Stimulated activated effector memory CD8-positive, alpha-beta T cell treated with anti-CD3 and anti-CD28 coated beads, Interleukin-12 subunit alpha, Interleukin-12 subunit beta, amount 100 ng/mL, for 72 hours (primary cell): Measurements from ENCODE around the gene RET.
A peak's percentile ranks its signal among the peaks of the same experiment; 100 is the strongest.

Source experiments
- ATAC-seq: fragments of 150-1000 bp; cut with Tn5 transposase; 2 replicates; pipeline ENCODE4 v1.10.0; 2021
- DNase-seq, 2 donors: peaks; one replicate each; pipeline ENCODE4 v3.0.0; 2021 to 2022; ENCODE audit warnings: low spot score in 2 of 2
- H3K27ac Mint-ChIP-seq: one replicate; pipeline ENCODE4 v1.8.0; 2022; ENCODE audit warnings: mild to moderate bottlenecking, mixed read lengths
- H3K36me3 Mint-ChIP-seq: one replicate; pipeline ENCODE4 v1.8.0; 2022; ENCODE audit warnings: mild to moderate bottlenecking, mixed read lengths
- H3K4me1 Mint-ChIP-seq: one replicate; pipeline ENCODE4 v1.8.0; 2022; ENCODE audit warnings: mixed read lengths
- H3K4me3 Mint-ChIP-seq: one replicate; pipeline ENCODE4 v1.8.0; 2022; ENCODE audit warnings: mild to moderate bottlenecking, mixed read lengths
- H3K9me3 Mint-ChIP-seq: one replicate; pipeline ENCODE4 v1.8.0; 2022; ENCODE audit warnings: mixed read lengths

Gene RET

GRCh38 chr10:43155221-43155620 is 78.4 kb downstream of the RET start:
- DNase-seq (no peak), ATAC-seq (no peak)
- Mint-ChIP-seq H3K4me3 (no peak overlapping the region), H3K36me3 (peaks cover 33% of the 10 kb centered on the region), H3K9me3 (no peaks in the 10 kb centered on the region), H3K4me1 (peaks cover 47% of the 10 kb centered on the region), H3K27ac (no peak overlapping the region)

DNA sequence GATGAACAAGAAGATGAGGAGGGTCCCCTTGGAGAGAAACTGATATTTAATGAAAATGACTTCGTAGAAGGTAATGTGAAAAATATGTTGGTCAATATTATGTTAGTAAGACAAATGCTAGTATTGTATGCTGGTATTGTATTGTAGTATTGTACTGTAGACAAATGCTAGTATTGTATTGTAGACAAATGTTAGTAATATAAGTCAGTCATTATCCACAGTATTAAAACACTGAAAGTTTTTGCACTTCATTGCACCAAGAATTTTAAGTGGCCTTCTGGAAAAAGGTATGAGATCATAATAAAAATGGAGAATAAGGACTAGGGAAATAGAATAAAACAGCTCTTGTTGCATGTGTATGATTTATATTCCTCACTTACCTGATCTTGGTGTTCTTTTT is 78.9 kb downstream of the RET start:
- ATAC-seq: no peak
- Mint-ChIP-seq H3K36me3 (peaks cover 34% of the 10 kb centered on the region), H3K4me1 (peaks cover 45% of the 10 kb centered on the region), H3K4me3 (no peak overlapping the region), H3K9me3 (no peaks in the 10 kb centered on the region), H3K27ac (no peak overlapping the region)
- DNase-seq: no peak

DNA sequence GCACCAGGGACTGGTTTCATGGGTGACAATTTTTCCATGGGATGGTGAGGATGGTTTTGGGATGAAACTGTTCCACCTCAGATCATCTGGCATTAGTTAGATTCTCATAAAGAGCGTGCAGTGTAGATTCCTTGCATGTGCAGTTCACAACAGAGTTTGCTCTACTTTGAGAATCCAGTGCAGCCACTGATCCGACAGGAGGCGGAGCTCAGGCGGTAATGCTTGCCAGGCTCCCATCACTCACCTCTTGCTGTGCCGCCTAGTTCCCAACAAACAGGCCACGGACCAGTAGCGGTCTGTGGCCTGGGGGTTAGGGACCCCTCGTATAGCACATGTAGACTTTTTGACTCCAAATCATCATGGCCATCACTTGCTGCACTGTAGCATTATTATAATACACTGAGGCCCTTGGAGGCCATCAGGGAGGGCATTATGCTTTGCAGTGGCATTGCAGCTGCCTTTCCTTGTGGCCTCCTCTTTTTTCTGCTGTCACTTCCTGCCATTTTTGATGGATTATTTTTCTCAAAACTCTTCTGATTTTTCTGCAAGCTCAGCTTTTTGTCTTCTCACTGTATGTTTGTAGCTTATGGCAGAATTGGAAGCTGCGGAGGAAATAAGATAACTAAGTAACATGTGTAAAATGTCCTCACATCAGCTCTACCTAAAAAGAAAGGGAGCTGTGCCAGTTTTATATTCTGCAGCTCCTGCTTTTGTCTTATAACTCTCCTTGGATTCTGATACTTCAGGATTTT is 79.9 kb downstream of the RET start:
- H3K4me1 Mint-ChIP-seq: peaks cover 45% of the 10 kb centered on the region
- H3K4me3 Mint-ChIP-seq: no peak overlapping the region
- peaks cover 44% of the 10 kb centered on the region for H3K36me3 Mint-ChIP-seq
- DNase-seq: no peak
- peak overlapping the region; percentile 16 for H3K27ac Mint-ChIP-seq
- H3K9me3 Mint-ChIP-seq: no peaks in the 10 kb centered on the region
- no peak for ATAC-seq

GRCh38 chr10:43158636-43159035 is 81.8 kb downstream of the RET start:
- H3K27ac Mint-ChIP-seq: no peak overlapping the region
- peaks cover 62% of the 10 kb centered on the region for H3K36me3 Mint-ChIP-seq
- DNase-seq (no peak), ATAC-seq (no peak)
- H3K4me1 Mint-ChIP-seq: peaks cover 58% of the 10 kb centered on the region
- H3K9me3 Mint-ChIP-seq: no peaks in the 10 kb centered on the region
- no peak overlapping the region for H3K4me3 Mint-ChIP-seq

- Mint-ChIP-seq H3K36me3 (peaks cover 79% of the 10 kb centered on the region), H3K4me3 (peak overlapping the region; percentile 18), H3K4me1 (peaks cover 54% of the 10 kb centered on the region), H3K9me3 (no peaks in the 10 kb centered on the region), H3K27ac (peak overlapping the region; percentile 93)
- no peak for DNase-seq
- ATAC-seq: peak; percentile 89
Observed at GRCh38 chr10:43160046-43160920, 83.4 kb downstream of the RET start.

DNA sequence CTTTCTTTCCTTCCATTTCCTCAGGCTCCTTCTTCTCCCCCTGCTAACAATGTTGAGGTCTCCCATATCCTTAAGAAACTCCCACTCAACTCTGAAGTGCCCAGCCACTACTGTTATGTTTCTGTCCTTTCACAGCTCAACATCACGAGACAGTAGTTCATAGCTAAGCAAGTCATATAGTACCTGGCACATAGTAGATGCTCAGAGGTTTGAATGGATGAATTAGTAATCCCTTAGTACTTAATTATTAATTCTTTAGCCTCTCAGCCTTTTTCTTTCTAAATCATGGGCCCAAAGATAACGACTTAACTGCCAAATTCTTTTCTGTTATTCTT is 84.0 kb downstream of the RET start:
- peaks cover 84% of the 10 kb centered on the region for H3K36me3 Mint-ChIP-seq
- ATAC-seq (peak; percentile 92), DNase-seq (no peak)
- peak overlapping the region; percentile 18 for H3K4me3 Mint-ChIP-seq
- no peaks in the 10 kb centered on the region for H3K9me3 Mint-ChIP-seq
- peaks cover 48% of the 10 kb centered on the region for H3K4me1 Mint-ChIP-seq
- H3K27ac Mint-ChIP-seq: peak overlapping the region; percentile 93

GRCh38 chr10:43162604-43163003 is 85.7 kb downstream of the RET start:
- Mint-ChIP-seq H3K36me3 (peaks cover 88% of the 10 kb centered on the region), H3K4me1 (peaks cover 43% of the 10 kb centered on the region), H3K27ac (peak overlapping the region; percentile 93), H3K9me3 (no peaks in the 10 kb centered on the region), H3K4me3 (peak overlapping the region; percentile 3)
- no peak for ATAC-seq
- DNase-seq: no peak

DNA sequence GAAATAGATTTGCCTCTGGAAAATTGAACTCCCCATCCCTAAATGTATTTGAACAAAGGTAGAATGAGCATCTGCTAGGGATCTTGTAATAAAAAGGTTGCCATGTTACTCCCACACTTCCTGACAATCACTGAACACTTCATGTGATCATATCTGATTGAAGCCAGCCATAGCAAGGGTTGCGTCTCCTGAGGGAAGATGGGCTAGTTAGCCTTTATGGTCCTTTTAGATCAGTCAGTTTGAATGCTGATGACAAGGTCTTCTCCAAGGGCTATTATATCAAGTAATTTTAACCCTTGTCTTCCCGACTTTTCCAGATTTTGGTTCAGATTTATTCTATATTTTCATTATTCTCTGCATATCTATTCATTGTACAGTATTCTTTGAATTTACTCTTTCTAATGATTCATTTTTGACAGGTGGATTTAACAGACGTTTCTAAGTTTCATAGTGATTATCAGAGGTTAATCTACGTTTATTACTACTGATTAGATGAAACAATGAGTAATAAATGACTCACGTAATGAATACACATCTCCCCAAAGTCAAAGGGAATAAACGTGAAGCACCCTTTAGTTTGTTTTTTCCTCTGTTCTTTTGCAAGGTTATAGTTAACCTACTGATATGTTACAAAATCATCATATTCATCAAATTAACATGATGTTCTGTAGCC is 89.5 kb downstream of the RET start:
- Mint-ChIP-seq H3K4me3 (no peak overlapping the region), H3K36me3 (peaks cover 99% of the 10 kb centered on the region), H3K4me1 (peaks cover 46% of the 10 kb centered on the region), H3K27ac (no peak overlapping the region), H3K9me3 (no peaks in the 10 kb centered on the region)
- peak; percentile 69 for ATAC-seq
- DNase-seq: no peak

DNA sequence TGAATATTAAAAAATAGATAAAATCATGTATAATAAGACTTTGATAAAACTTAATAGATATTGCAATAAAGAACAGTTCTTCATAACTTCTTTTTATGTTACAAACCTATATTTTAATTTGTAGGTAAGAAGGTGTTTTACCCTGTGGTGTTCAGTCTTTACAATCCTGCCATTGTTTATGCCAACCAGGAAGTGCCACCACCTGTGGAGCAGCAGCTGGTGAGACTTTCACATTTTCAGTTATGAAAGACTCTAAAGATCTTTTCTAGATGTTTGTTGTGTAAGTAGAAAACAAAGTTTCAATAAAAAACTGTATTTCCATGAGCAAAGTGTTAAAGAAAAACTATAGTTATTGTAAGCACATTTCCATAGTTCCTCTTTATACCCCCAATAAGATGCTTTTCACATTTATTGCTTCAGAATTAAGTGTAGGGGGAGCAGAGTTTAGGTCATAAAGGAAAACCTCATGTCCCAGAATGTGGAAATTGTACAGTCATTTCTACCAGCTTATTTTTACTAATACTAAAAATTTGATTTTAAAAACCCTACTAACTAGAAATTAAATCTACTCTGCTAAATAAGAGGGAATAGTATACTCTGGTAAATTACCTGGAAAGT is 90.1 kb downstream of the RET start:
- DNase-seq (no peak), ATAC-seq (no peak)
- H3K4me3 Mint-ChIP-seq: no peak overlapping the region
- no peaks in the 10 kb centered on the region for H3K9me3 Mint-ChIP-seq
- H3K36me3 Mint-ChIP-seq: peaks cover 99% of the 10 kb centered on the region
- peaks cover 45% of the 10 kb centered on the region for H3K4me1 Mint-ChIP-seq
- H3K27ac Mint-ChIP-seq: no peak overlapping the region

- peaks cover 99% of the 10 kb centered on the region for H3K36me3 Mint-ChIP-seq
- DNase-seq: no peak
- H3K4me1 Mint-ChIP-seq: peaks cover 45% of the 10 kb centered on the region
- H3K4me3 Mint-ChIP-seq: no peak overlapping the region
- ATAC-seq: no peak
- H3K27ac Mint-ChIP-seq: no peak overlapping the region
- no peaks in the 10 kb centered on the region for H3K9me3 Mint-ChIP-seq
Observed at GRCh38 chr10:43167498-43167889, 90.6 kb downstream of the RET start.

DNA sequence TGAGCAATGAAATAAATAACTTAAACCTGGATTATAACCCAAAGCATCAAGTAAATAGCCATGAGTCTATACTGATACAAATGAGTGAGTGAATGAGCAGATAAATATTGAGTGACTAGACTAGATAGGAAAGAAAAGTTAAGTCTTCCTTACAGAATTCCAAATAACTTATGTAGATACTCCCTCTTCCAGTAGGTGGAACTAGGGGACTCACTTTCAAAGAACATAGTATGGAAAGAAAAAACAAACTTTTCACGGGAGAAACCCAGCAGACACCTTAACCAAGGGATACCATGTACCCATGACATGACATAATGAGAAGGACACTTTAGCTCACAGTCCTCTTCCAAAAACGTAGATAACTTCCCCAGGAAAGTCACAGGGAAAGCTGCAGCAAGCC is 93.6 kb downstream of the RET start:
- DNase-seq (no peak), ATAC-seq (no peak)
- Mint-ChIP-seq H3K27ac (peak overlapping the region; percentile 27), H3K9me3 (no peaks in the 10 kb centered on the region), H3K4me1 (peaks cover 42% of the 10 kb centered on the region), H3K36me3 (peaks cover 99% of the 10 kb centered on the region), H3K4me3 (no peak overlapping the region)

DNA sequence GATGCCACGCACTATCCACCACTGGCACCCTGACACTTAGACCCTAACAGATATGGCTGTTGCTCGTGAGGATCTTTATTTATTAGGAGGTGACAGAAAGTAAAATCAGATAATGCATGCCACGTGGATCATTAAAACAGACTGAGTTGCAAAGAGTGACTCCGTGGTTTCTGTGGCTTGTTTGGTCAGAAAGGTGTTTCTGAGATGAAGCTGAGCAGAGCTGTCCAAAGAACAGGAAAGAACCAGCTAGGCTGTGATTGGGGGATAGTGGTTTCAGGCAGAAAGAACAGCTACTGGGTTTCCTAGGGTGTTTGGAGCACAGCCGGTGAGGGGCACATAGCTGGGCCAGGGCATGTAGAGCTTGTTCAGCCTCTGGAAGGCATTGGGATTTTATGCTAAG is 95.8 kb downstream of the RET start:
- H3K4me1 Mint-ChIP-seq: peaks cover 30% of the 10 kb centered on the region
- peak overlapping the region; percentile 67 for H3K27ac Mint-ChIP-seq
- no peak overlapping the region for H3K4me3 Mint-ChIP-seq
- ATAC-seq (peak; percentile 8), DNase-seq (no peak)
- H3K9me3 Mint-ChIP-seq: no peaks in the 10 kb centered on the region
- H3K36me3 Mint-ChIP-seq: peaks cover 100% of the 10 kb centered on the region

- Mint-ChIP-seq H3K36me3 (peaks cover 100% of the 10 kb centered on the region), H3K27ac (peak overlapping the region; percentile 67), H3K9me3 (no peaks in the 10 kb centered on the region), H3K4me3 (no peak overlapping the region), H3K4me1 (peaks cover 30% of the 10 kb centered on the region)
- ATAC-seq (no peak), DNase-seq (no peak)
Observed at GRCh38 chr10:43173120-43173519, 96.3 kb downstream of the RET start.

GRCh38 chr10:43174969-43175368 is 98.1 kb downstream of the RET start:
- DNase-seq: no peak
- Mint-ChIP-seq H3K36me3 (peaks cover 100% of the 10 kb centered on the region), H3K27ac (no peak overlapping the region), H3K4me3 (no peak overlapping the region), H3K4me1 (peaks cover 28% of the 10 kb centered on the region), H3K9me3 (peaks cover 3% of the 10 kb centered on the region)
- ATAC-seq: no peak

DNA sequence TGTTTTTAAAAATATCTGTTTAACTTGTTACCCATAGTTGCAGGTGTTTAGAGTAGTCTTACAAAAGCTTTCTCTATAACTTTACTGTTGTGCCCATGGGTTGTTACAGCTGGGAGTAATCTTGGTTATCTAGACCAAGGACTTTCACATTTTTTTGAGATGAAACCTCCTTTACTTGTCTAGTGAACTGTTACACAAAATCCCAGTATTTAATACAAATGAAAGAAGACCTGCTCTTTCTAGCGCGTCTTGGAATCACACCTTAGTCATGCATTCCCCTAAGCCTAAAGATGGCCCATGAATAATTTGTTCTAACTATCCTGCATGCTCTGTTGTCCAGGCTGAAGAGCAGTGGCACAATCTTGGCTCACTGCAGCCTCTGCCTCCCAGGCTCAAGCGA is 99.4 kb downstream of the RET start:
- Mint-ChIP-seq H3K36me3 (peaks cover 100% of the 10 kb centered on the region), H3K27ac (no peak overlapping the region), H3K4me1 (peaks cover 18% of the 10 kb centered on the region), H3K4me3 (no peak overlapping the region), H3K9me3 (peaks cover 3% of the 10 kb centered on the region)
- ATAC-seq (no peak), DNase-seq (no peak)
